IPS-11a (cell line): ENCODE measurements around the gene GNMT.
"Not testable (repeated sequence)": the region's sequence is repeated elsewhere in the genome, so short reads cannot be mapped to it uniquely, and the experiment has no call there.

ENCODE experiments used
- H3K4me3 ChIP-seq: one replicate; pipeline ENCODE4 v1.5.1; 2013; ENCODE audit warnings: low read depth, low read length, control low read depth

Gene GNMT

GRCh38 chr6:42971746-42972327 is 11.3 kb downstream of the GNMT start:
- H3K4me3 ChIP-seq: no peak overlapping the region

GRCh38 chr6:42973926-42974325 is 13.4 kb downstream of the GNMT start:
- no peak overlapping the region for H3K4me3 ChIP-seq

DNA sequence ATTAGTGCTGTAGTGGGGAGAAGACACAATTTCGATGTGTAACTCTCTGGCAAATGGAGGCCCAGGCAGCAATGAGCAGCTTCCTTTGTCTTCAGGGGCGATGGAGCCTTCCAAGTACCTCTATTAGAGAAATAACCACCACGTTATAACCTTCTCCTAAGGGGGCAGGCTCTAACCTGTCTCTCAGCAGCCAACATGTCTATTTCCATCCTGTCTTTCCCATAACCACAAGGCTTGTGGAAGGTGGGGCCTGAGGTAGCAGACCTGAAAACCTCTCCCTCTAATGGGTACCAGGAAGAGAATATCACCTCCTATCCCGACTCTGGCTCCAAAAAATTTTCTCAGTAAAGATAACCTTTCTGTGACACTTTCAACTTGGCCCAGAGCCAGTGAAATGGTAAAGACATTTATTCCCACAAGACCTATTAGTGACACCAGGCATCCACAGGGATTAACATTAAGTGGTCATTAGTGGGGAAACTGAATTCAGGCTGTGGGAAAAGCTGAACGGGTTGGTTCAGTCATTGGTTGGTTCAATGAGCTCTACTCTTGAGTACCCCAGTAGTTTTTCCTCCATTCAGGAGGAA is 14.5 kb downstream of the GNMT start:
- no peak overlapping the region for H3K4me3 ChIP-seq

- peak overlapping the region; percentile 70 for H3K4me3 ChIP-seq
These were observed 17.9 kb downstream of the GNMT start for GRCh38 chr6:42978487-42978838.

- peak within 1 kb of the TSS; percentile 70 for H3K4me3 ChIP-seq
These were observed 18.4 kb downstream of the GNMT start, which contains the start of gene PEX6 for GRCh38 chr6:42978839-42979522. PEX6 (minus strand) TSS chr6:42979181; CDS start chr6:42979150, 31 bp downstream.

DNA sequence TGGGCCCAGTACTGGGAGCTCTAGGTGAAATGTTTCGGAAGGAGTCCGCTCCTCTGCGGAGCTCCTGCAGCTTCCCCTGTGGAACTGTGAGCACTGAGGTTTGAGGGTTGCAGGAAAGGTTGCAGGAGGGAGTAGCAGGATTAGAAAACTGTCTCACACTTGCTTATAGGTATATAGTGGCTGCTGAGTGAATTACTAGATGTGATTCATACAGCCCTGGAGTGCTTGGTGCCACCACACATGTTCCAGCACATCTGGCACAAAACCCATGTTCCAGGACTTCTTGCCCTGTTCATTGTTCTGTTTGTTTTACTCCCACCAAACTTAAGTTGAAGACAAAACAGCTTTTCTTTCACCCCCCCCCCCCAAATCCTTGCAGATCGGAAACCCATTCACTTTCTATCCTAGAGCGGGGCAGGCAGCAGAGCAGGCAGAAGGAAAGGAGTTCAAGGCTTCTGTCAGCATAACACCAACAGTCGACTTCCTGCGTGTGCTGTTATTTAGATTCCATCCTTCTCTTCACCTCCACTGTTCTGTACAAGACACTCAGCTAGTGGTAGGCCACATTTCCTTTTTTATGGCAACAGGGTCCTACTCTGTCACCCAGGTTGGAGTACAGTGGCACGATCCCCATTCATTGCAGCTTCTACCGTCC is 19.1 kb downstream of the GNMT start:
- H3K4me3 ChIP-seq: peak overlapping the region; percentile 70

- H3K4me3 ChIP-seq: no peak overlapping the region
These were observed 21.3 kb downstream of the GNMT start for GRCh38 chr6:42981836-42982235.

GRCh38 chr6:42984001-42984923 is 23.7 kb downstream of the GNMT start, which contains the start of gene PPP2R5D:
PPP2R5D (plus strand) TSS chr6:42984570; CDS start chr6:42984678, 108 bp downstream.
- H3K4me3 ChIP-seq: peak within 1 kb of the TSS; percentile 75

DNA sequence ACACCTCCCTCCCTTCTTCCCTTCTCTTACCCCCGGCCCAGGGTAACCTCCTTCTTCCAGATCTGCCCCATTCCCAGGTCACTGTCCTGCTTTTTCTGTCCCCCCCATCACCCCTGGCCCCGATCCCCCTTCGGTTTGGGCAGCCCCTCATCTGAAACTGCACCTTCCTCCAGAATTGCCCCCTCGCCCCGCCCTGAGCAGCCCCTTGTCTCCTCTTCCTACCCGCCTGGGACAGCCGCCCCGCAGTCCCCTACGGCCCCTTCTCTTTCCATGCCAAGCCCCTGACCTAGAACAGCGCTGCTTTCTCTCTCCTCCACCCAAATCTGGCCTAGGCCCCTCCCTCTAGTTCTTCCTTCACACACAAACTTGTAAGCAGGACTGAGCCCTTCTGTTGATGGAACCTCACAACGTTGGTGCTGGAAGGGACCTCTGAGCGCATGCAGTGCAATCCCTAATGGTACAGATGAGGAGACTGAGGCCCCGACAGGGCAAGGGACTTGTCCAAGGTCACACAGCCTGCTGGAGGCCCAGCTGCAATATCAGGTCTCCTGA is 24.4 kb downstream of the GNMT start:
- peak overlapping the region; percentile 75 for H3K4me3 ChIP-seq

GRCh38 chr6:42987533-42988451 is 27.2 kb downstream of the GNMT start:
- H3K4me3 ChIP-seq: no peak overlapping the region

GRCh38 chr6:42988486-42989020 is 28.0 kb downstream of the GNMT start:
- H3K4me3 ChIP-seq: no peak overlapping the region

GRCh38 chr6:42989923-42990322 is 29.4 kb downstream of the GNMT start:
- no peak overlapping the region for H3K4me3 ChIP-seq

GRCh38 chr6:42993445-42993844 is 32.9 kb downstream of the GNMT start:
- no peak overlapping the region for H3K4me3 ChIP-seq

DNA sequence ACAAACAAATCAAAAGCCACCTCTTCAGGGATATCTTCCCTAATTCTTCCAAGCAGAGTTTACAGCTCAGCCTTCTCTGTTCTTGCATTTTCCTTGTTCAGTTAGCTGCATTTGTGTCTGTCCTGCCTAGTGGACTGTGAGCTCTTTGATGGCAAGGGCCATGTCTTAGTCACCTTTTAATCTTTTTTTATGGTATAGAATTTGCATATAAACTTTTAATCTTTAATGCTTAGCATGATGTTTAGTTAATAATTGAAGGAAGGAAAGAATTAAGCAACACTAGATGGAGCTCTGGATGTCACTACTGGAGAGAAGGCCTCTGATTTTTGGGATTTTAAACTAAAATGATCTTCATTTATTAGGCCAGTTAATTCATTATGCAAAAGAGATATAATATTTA is 36.0 kb downstream of the GNMT start:
- no peak overlapping the region for H3K4me3 ChIP-seq

- H3K4me3 ChIP-seq: not testable (repeated sequence)
These were observed 37.7 kb downstream of the GNMT start for GRCh38 chr6:42998205-42998604.

- no peak overlapping the region for H3K4me3 ChIP-seq
These were observed 41.3 kb downstream of the GNMT start for GRCh38 chr6:43001843-43002242.

GRCh38 chr6:43005844-43006243 is 45.3 kb downstream of the GNMT start:
- no peak overlapping the region for H3K4me3 ChIP-seq

DNA sequence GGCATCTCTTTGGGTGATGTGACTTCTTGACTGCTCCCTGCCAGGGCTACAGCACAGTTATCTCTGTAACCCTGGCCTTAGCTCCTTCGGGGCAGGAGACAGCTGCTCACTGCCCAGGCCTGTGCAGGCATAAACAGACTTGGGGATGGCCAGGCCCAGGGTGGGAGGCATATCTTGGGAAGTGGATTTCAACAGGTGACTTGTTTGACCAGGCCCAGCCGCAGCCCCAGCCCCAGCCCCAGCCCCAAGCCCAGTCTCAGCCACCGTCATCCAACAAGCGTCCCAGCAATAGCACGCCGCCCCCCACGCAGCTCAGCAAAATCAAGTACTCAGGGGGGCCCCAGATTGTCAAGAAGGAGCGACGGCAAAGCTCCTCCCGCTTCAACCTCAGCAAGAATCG is 45.7 kb downstream of the GNMT start:
- H3K4me3 ChIP-seq: no peak overlapping the region

DNA sequence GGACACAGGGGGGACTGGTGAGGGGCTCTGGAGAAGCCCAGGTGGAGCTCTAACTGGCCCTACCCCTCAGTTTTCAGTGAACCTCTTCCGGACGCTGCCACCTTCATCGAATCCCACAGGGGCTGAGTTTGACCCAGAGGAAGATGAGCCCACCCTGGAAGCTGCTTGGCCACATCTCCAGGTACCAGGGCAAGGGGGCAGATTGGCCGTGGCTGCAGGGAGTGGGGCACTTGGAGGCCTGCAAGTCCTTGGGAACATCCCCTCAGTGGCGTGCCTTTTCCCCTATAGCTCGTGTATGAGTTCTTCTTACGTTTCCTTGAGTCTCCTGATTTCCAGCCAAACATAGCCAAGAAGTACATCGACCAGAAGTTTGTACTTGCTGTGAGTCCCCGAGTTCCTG is 46.6 kb downstream of the GNMT start:
- H3K4me3 ChIP-seq: no peak overlapping the region
